GM21576 (cell line): ENCODE data around the gene PRSS56.

Experiments used
- ATAC-seq: cut with Tn5 transposase; IDR thresholded peaks from one replicate; pipeline ENCODE4 v1.9.1; 2021; ENCODE audit warnings: mild to moderate bottlenecking, moderate library complexity; ENCODE audit not compliant: unreplicated experiment

The PRSS56 gene

GRCh38 chr2:232486558-232487384 lies 33.4 kb upstream of the PRSS56 start:
- ATAC-seq, result no peak

GRCh38 chr2:232487385-232488096 lies 32.6 kb upstream of the PRSS56 start, which contains the start of gene ECEL1:
Gene ECEL1, minus strand, starts transcription at chr2:232487834. Its CDS starts 1,181 bp downstream, at chr2:232486653.
- ATAC-seq, result no peak

GRCh38 chr2:232488097-232488711 lies 32.0 kb upstream of the PRSS56 start:
- no peak for ATAC-seq

GRCh38 chr2:232488721-232489300 lies 31.4 kb upstream of the PRSS56 start:
- no peak for ATAC-seq

- ATAC-seq, result no peak
These were observed 30.5 kb upstream of the PRSS56 start for GRCh38 chr2:232489516-232490220.

GRCh38 chr2:232490221-232491138 lies 29.7 kb upstream of the PRSS56 start:
- no peak for ATAC-seq

- ATAC-seq, result no peak
These were observed 28.9 kb upstream of the PRSS56 start for GRCh38 chr2:232491139-232491780.

- ATAC-seq, result no peak
These were observed 27.8 kb upstream of the PRSS56 start for GRCh38 chr2:232492236-232492848.

- no peak for ATAC-seq
These were observed 27.1 kb upstream of the PRSS56 start for GRCh38 chr2:232492963-232493700.

- no peak for ATAC-seq
These were observed 26.3 kb upstream of the PRSS56 start for GRCh38 chr2:232493701-232494474.

- ATAC-seq, result no peak
These were observed 25.6 kb upstream of the PRSS56 start for GRCh38 chr2:232494542-232494941.

GRCh38 chr2:232495292-232495691 lies 24.9 kb upstream of the PRSS56 start:
- no peak for ATAC-seq

GRCh38 chr2:232496501-232497270 lies 23.5 kb upstream of the PRSS56 start:
- no peak for ATAC-seq

GRCh38 chr2:232497348-232497747 lies 22.8 kb upstream of the PRSS56 start:
- ATAC-seq, result no peak

- ATAC-seq, result no peak
These were observed 21.7 kb upstream of the PRSS56 start for GRCh38 chr2:232498452-232498851.

- no peak for ATAC-seq
These were observed 18.8 kb upstream of the PRSS56 start for GRCh38 chr2:232501331-232501771.
